Neural cell (in vitro differentiated cells): ENCODE measurements around the gene IL17RB. TPM values are rescaled to one million over a fixed set of nuclear protein-coding genes. Genes with fewer than 3 reads are reported as not detected.

ENCODE experiments used
- H2AFZ ChIP-seq: fragments of 200-600, 300-800 bp; sonication (generic), shearing (Covaris generic); 2 replicates; pipeline ENCODE4 v1.6.0; 2014; ENCODE audit warnings: low read depth, mild to moderate bottlenecking, antibody characterized with exemption, low read length, moderate library complexity
- H3F3A ChIP-seq: fragments of 200-600 bp; shearing (Covaris generic); 2 replicates; pipeline ENCODE4 v1.6.1; 2016; ENCODE audit warnings: mild to moderate bottlenecking, moderate library complexity, mixed read lengths, antibody characterized with exemption, low read length; ENCODE audit not compliant: insufficient read depth, poor library complexity, severe bottlenecking
- H3K27ac ChIP-seq: fragments of 200-600, 300-800 bp; sonication (generic), shearing (Covaris generic); 2 replicates; pipeline ENCODE4 v1.5.1; 2014; ENCODE audit warnings: mild to moderate bottlenecking, low read length, moderate library complexity
- H3K27me3 ChIP-seq: fragments of 300-800, 200-600 bp; sonication (generic), shearing (Covaris generic); 2 replicates; pipeline ENCODE4 v1.6.0; 2014; ENCODE audit warnings: mild to moderate bottlenecking, low read depth, low read length, moderate library complexity; ENCODE audit not compliant: insufficient read depth
- H3K36me3 ChIP-seq: fragments of 300-800, 200-600 bp; sonication (generic), shearing (Covaris generic); 2 replicates; pipeline ENCODE4 v1.5.1; 2014; ENCODE audit warnings: mild to moderate bottlenecking, antibody characterized with exemption, low read length, moderate library complexity; ENCODE audit not compliant: insufficient read depth
- H3K4me2 ChIP-seq: fragments of 300-800, 200-600 bp; sonication (generic), shearing (Covaris generic); 2 replicates; pipeline ENCODE4 v1.6.0; 2014; ENCODE audit warnings: mild to moderate bottlenecking, low read length
- H3K4me3 ChIP-seq: fragments of 300-800, 200-600 bp; sonication (generic), shearing (Covaris generic); 2 replicates; pipeline ENCODE4 v1.5.1; 2014; ENCODE audit warnings: mild to moderate bottlenecking, low read length, moderate library complexity
- H3K79me2 ChIP-seq: fragments of 200-600 bp; shearing (Covaris generic); replicated peaks from 2 replicates; pipeline ENCODE4 v1.6.0; 2014; ENCODE audit warnings: mild to moderate bottlenecking, low read length, moderate library complexity; ENCODE audit not compliant: insufficient read depth
- H3K9ac ChIP-seq: fragments of 300-800, 200-600 bp; sonication (generic), shearing (Covaris generic); 2 replicates; pipeline ENCODE4 v1.6.1; 2016; ENCODE audit warnings: mild to moderate bottlenecking, low read length, mixed read lengths
- H3K9me2 ChIP-seq: fragments of 200-600 bp; shearing (Covaris generic); 2 replicates; pipeline ENCODE4 v1.6.1; 2016; ENCODE audit warnings: mild to moderate bottlenecking, low read length, mixed read lengths; ENCODE audit not compliant: insufficient read depth
- H3K9me3 ChIP-seq: fragments of 200-600, 300-800 bp; sonication (generic), shearing (Covaris generic); 2 replicates; pipeline ENCODE4 v1.6.1; 2016; ENCODE audit warnings: mild to moderate bottlenecking, mixed run types, low read length, moderate library complexity, mixed read lengths
- H4K20me1 ChIP-seq: fragments of 200-600 bp; shearing (Covaris generic); 2 replicates; pipeline ENCODE4 v1.6.1; 2016; ENCODE audit warnings: mild to moderate bottlenecking, mixed run types; ENCODE audit not compliant: insufficient read depth
- EZH2 ChIP-seq: fragments of 200-600, 300-800 bp; shearing (Covaris generic), sonication (generic); IDR thresholded peaks from 2 replicates; pipeline ENCODE4 v1.6.1; 2014; ENCODE audit warnings: antibody characterized with exemption, low read length, borderline replicate concordance, mild to moderate bottlenecking; ENCODE audit not compliant: insufficient read depth, poor library complexity, severe bottlenecking
- POLR2AphosphoS5 ChIP-seq: IDR thresholded peaks from 2 replicates; pipeline ENCODE4 v1.6.1; 2012
- RAD21 ChIP-seq: fragments of 450-650 bp; conservative IDR thresholded peaks from 2 replicates; pipeline ENCODE4 v1.6.1; 2014; ENCODE audit warnings: antibody characterized with exemption, mild to moderate bottlenecking, moderate library complexity
- REST ChIP-seq: IDR thresholded peaks from 2 replicates; pipeline ENCODE4 v1.6.1; 2012; ENCODE audit warnings: borderline replicate concordance
- SMC3 ChIP-seq: fragments of 450-650 bp; conservative IDR thresholded peaks from 2 replicates; pipeline ENCODE4 v1.6.1; 2014; ENCODE audit warnings: antibody characterized with exemption, mild to moderate bottlenecking, moderate library complexity; ENCODE audit not compliant: poor library complexity
- TAF1 ChIP-seq: IDR thresholded peaks from 2 replicates; pipeline ENCODE4 v1.6.1; 2012; ENCODE audit warnings: low read depth
- polyA plus RNA-seq: library from polyadenylated mRNA; depleted of rRNA; stranded (reverse); fragments of >200 nt; gene quantifications from 2 replicates; pipeline ENCODE4 v1.2.3, GENCODE V29; 2014

The IL17RB gene
- polyA plus RNA-seq, 1 donor from 2014 or later: 0.83 TPM

GRCh38 chr3:53803124-53803815 lies 43.1 kb upstream of the IL17RB start:
- Histone ChIP-seq H3K9ac (no peak overlapping the region), H2AFZ (no peak overlapping the region), H3K9me3 (no peaks in the 10 kb centered on the region), H3K9me2 (no peaks in the 10 kb centered on the region), H3K4me3 (no peak overlapping the region), H4K20me1 (no peaks in the 10 kb centered on the region), H3K79me2 (no peaks in the 10 kb centered on the region), H3F3A (no peaks in the 10 kb centered on the region), H3K27ac (no peak overlapping the region), H3K4me2 (no peak overlapping the region), H3K36me3 (no peaks in the 10 kb centered on the region), H3K27me3 (no peaks in the 10 kb centered on the region)
- TF ChIP-seq TAF1 (no peak), REST (no peak), POLR2AphosphoS5 (no peak), EZH2 (no peak)

GRCh38 chr3:53803816-53804695 lies 42.3 kb upstream of the IL17RB start:
- H4K20me1 ChIP-seq: no peaks in the 10 kb centered on the region
- H3K9ac ChIP-seq: no peak overlapping the region
- H3F3A ChIP-seq: no peaks in the 10 kb centered on the region
- H3K4me3 ChIP-seq: no peak overlapping the region
- no peaks in the 10 kb centered on the region for H3K9me3 ChIP-seq
- no peak overlapping the region for H3K27ac ChIP-seq
- H2AFZ ChIP-seq: no peak overlapping the region
- H3K36me3 ChIP-seq: no peaks in the 10 kb centered on the region
- TF ChIP-seq POLR2AphosphoS5: no peak
- no peaks in the 10 kb centered on the region for H3K79me2 ChIP-seq
- H3K9me2 ChIP-seq: no peaks in the 10 kb centered on the region
- H3K4me2 ChIP-seq: no peak overlapping the region
- no peaks in the 10 kb centered on the region for H3K27me3 ChIP-seq

- H3K27me3 ChIP-seq: no peaks in the 10 kb centered on the region
- no peak overlapping the region for H3K9ac ChIP-seq
- no peaks in the 10 kb centered on the region for H3K79me2 ChIP-seq
- H3K4me2 ChIP-seq: no peak overlapping the region
- H3K4me3 ChIP-seq: no peak overlapping the region
- no peaks in the 10 kb centered on the region for H3F3A ChIP-seq
- no peak overlapping the region for H3K27ac ChIP-seq
- no peaks in the 10 kb centered on the region for H3K9me3 ChIP-seq
- H3K36me3 ChIP-seq: peaks cover under 1% of the 10 kb centered on the region
- H2AFZ ChIP-seq: no peak overlapping the region
- H3K9me2 ChIP-seq: no peaks in the 10 kb centered on the region
- TF ChIP-seq SMC3 (no peak), TAF1 (no peak), RAD21 (no peak)
- no peaks in the 10 kb centered on the region for H4K20me1 ChIP-seq
Observed at GRCh38 chr3:53804697-53805462, 41.5 kb upstream of the IL17RB start.
